Stimulated activated CD8-positive, alpha-beta memory T cell treated with anti-CD3 and anti-CD28 coated beads, Interleukin-7, amount 100 ng/mL, for 48 hours (primary cell): ENCODE results near the gene TBL1XR1.
"Not testable (repeated sequence)": the region's sequence is repeated elsewhere in the genome, so short reads cannot be mapped to it uniquely, and the experiment has no call there.

Experiments
- DNase-seq, 2 donors: peaks; one replicate each; pipeline ENCODE4 v3.0.0-alpha.2; 2020; ENCODE audit warnings: low read depth in 1 of 2; ENCODE audit errors: extremely low read depth in 1 of 2

Gene TBL1XR1

GRCh38 chr3:177144922-177145321 is 52.4 kb downstream of the TBL1XR1 start:
- DNase-seq = no peak

DNA sequence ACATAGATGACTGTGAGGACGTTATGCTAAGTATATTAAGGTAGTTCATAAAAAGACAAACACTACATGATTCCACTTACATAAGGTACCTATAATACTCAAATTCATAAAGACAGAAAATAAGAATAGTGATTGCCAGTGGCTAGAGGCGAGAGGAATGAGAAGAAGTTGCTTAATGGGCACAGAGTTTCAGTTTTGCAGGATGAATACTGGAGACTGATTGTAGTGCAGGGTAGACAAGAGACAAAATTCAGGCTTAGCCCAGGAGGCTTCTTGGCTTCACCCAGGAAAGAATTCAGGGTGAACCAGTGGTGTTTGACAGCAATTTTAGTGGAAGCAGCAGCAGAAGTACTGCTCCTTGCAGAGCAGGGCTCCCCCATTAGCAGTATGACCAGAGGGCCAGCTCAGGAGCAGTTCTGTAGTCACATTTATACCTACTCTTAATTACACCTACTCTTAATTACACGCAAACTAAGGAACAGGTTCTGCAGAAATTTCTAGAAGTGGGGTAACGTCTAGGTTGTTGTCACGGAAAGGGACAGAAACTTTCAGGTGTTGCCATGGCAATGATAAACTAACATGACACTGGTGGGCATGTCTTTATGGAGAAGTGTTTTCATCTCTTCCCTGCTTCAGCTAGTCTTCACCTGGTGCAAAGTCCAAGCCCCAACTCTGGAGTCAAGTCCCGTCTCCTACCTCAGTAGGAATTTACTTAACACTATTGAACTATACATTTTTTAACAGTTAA is 55.2 kb downstream of the TBL1XR1 start:
- DNase-seq = no peak

DNA sequence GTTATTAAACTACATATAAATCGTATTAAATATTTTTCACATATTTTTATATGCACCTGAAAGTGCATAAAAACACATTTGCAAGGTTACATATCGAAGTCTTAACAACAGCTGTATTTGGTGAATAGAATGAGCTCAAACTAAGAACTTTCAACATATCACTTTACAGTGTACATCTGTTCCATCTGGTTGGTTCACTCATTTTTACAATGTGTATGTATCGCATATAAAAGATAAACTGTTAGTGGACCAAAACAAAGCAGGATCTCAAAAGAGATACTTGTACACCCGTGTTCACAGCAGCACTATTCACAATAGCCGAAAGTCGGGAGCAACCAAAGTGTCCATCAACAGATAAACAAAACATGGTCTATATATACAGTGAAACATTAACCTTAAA is 55.8 kb downstream of the TBL1XR1 start:
- no peak for DNase-seq

DNA sequence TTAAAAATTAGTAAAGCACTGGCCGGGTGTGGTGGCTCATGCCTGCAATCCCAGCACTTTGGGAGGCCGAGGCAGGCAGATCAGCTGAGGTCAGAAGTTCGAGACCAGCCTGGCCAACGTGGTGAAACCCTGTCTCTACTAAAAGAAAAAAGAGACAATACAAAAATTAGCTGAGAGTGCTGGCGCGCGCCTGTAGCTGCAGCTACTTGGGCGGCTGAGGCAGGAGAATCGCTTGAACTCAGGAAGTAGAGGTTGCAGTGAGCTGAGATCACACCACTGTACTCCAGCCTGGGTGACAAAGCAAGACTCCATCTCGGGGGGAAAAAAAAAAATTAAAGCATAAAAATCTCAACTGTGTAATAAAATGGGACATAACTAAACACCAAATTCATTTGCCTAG is 58.1 kb downstream of the TBL1XR1 start:
- not testable (repeated sequence) for DNase-seq

DNA sequence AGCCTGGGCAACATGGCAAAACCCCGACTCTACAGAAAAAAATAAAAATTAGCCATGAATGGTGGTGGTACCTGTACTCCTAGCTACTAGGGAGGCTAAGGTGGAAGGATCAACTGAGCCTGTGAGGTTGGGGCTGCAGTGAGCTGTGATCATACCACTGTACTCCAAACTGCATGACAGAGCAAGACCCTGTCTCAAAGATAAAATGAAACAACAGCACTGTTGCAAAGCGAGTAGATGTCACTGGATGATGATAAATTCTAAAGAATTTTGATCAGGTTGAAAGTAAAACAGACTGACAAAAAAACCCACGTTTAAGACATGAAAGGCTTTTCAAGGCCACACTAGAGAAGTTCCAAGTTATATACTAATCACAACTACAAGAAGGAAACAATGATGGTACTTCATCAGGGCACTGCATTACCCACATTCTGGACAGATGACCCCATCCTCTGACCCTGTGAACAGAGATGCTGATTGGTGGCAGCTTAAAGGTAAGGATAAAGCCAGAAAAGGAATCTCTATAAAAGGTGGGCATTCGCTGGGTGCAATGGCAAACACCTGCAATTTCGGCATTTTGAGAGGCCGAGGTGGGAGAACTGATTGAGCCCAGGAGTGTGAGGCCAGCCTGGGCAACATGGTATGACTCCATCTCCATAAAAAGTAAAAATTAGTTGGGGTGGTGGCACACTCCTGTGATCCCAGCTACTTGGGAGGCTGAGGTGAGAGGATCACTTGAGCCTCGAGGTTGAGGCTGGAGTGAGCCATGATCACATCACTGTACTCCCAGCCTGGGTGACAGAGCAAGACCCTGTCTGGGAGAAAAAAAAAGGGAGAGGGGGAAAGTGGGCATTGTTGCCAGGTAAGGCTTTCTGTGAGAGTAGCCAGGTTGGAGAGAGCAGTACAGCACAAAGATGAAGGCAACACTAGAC is 59.2 kb downstream of the TBL1XR1 start:
- no peak for DNase-seq

DNA sequence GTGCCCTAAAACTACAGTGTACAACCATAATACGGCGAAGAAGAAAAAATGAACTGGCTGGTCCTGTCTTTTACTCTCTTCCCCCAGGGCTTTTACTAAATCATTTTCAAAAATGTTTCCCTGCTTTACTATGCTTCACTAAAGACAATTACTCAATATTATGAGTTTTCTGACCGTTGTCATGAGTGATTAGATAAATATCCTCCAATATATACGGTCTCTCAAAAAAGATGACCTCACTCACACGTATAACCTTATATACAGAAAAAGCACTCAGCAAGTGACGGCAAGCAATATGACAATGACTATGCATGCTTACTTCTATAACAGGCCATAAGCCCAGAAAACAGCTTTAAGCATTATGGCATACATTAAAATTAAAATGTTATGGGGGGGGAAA is 60.5 kb downstream of the TBL1XR1 start:
- no peak for DNase-seq

- no peak for DNase-seq
Observed at GRCh38 chr3:177135841-177136492, 61.3 kb downstream of the TBL1XR1 start.

DNA sequence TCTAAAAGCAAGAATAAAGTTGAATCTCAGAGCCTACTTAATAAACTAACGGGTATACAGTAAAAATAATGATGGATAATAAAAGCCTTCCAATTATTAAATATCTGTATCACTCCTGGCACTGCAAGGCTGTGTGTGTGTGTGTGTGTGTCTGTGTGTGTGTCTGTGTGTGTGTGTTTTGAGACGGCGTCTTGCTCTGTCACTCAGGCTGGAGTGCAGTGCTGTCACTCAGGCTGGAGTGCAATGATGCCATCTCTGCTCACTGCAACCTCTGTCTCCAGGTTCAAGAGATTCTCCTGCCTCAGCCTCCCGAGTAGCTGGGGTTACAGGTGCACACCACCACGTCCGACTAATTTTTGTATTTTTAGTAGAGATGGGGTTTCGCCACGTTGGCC is 62.5 kb downstream of the TBL1XR1 start:
- DNase-seq = no peak

- DNase-seq = no peak
Observed at GRCh38 chr3:177133860-177134815, 63.1 kb downstream of the TBL1XR1 start.

DNA sequence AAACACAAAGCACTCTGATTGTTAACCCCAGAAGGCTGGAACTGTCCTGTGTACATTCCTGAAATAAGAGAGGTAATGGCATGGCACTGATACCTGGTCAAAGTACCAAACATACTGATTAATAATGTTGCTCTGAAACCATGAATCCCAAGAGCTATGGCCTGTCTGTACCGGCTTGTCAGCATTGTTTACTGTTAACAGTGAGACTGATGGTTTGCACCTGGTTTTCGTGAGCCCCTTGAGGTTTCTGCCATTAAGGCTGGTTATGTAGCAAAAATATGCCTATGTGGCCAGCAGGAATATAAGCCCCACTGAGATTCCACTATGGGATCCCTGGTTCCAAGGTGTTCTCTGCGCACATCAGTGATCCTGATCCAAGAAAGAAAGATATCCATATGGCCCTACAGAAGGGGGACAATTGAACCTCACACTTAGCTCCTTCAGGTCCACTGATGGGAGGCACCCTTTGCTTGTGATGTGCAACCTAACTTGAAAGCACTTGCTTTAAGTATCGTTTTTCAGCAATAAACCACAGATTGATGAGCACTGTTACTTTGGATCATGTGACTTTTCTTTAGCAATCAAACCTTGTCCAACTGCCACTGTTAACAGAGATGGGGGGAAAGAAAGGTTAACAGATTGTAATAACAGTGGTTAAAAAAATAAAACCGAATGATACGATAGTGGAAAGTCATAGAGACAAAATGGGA is 65.2 kb downstream of the TBL1XR1 start:
- no peak for DNase-seq

- no peak for DNase-seq
Observed at GRCh38 chr3:177127008-177127407, 70.3 kb downstream of the TBL1XR1 start.

DNA sequence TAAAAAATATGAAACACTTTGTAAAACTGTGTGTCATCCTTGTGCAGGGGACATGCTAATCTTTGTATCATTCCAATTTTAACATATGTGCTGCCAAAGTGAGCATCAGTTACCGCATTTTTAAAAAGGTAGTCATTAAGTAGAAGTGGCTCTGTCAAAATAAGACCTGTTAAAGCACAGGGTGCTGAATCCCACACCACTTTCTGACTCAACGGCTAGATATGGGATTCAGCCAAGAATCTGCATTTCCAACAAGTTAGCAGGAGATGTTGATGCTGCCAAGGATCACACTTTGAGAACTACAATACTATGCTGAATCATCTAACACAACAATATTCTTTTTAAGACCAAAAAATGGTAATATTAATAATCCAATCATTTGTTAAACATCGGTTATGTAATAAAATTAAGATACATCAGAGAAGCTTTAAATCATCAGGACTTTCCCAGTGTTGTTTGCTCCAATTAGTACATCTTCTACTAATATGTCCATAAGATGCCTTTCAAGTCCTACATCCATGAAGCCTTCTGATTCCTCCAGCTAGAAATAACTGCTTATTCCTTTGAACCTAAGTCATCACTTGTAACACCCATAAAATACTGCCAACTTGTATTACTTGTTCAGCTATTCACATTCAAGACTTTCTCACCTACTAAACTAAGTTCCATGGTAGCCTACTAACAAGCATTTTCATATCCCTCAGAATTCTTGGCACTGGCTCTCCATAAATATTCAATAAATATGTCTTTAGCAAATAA is 71.1 kb downstream of the TBL1XR1 start:
- no peak for DNase-seq

DNA sequence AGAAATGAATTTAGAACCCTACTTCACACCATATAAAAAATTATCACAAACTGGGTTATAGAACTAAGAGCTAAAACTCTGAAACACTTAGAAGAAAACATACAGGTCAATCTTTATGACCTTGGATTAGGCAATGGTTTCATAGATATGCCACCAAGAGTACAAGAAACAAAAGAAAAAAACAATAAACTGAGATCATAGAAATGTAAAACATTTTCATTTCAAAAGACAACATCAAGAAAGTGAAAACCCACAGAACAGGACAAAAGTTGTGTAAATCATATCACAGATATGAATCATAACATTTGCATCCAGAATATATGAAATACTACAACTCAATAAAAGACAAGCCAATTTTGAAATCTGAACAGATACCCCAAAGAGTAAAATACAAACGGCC is 72.4 kb downstream of the TBL1XR1 start:
- DNase-seq = no peak

- DNase-seq = no peak
Observed at GRCh38 chr3:177123822-177124221, 73.5 kb downstream of the TBL1XR1 start.

GRCh38 chr3:177122183-177122856 is 75.0 kb downstream of the TBL1XR1 start:
- DNase-seq = no peak

DNA sequence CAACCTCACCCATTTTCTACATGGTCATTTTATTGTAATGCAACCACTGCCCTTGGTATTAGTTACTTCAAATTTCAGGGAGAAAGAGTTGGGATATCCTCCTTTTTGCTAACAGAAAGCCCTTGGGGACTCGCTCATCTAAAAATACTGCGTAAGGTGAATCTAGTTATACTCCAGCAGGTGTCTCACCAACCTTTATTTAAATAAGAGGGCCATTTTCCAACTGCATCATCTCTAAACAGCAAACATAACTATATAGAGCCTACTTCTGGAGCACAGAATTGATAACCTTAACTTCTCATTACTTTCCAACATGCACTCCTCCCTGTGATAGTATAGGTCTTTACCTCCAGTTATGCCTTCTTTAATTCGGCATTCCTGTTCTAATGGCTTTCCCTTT is 77.5 kb downstream of the TBL1XR1 start:
- no peak for DNase-seq

DNA sequence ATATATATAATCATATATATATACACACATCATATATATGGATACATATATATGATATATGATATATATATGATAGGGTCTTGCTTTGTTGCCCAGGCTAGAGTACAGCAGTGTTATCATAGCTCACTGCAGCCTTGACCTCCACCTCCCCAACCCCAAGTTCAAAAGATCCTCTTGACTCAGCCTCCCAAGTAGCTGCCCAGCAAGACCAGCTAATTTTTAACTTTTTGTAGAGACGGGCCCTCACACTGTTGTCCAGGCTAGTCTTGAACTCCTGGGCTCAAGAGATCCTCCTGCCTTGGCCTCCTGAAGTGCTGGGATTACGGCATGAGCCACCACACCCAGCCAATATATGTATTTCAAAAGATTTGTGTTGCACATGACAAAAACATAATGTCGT is 83.0 kb downstream of the TBL1XR1 start:
- no peak for DNase-seq

DNA sequence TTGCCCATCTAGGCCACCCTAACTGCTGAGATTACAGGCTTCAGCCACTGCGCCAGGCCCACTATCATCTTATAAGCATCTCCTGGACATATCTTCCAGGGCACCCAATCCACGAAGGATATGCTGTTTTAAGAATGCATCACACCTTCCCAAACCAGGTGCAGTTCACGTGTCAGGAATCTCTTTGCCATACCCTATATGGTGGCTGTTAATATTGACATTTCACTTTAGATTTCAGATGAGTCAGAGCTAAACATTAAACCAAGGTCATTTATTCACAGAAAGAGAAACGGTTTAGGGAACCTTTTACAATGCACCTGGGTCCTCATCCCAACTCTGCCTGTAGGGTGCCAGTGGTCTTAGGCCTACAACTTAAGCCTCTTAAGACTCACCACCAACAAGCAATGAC is 85.7 kb downstream of the TBL1XR1 start:
- DNase-seq = no peak

DNA sequence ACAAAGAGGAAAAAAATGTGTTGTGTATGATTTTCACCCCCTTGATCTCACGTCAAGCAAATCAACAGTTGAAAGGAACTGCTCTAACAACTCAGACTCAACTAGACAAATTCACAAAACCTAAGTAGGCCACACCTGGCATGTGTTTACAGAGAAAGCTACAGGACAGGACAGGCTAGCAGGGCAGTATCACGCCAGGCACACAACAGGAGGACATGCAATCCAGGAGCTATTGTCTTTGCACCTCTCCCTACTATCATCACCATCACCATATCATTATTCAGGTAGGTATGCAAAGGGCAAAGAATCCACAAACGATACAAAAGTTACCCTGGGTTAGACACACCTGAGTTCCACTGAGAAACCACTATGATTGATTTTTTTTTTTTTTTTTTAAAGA is 86.4 kb downstream of the TBL1XR1 start:
- no peak for DNase-seq
